GM12874 (cell line): Measurements from ENCODE around the gene SLC1A5.

ENCODE experiments used
- CTCF ChIP-seq: IDR thresholded peaks from 2 replicates; pipeline ENCODE4 v1.5.1; 2011; ENCODE audit warnings: low read depth, mild to moderate bottlenecking, control low read depth, low read length, moderate library complexity; ENCODE audit not compliant: insufficient read depth

The SLC1A5 gene

GRCh38 chr19:46812977-46813838 lies 24.8 kb upstream of the SLC1A5 start:
- no peak for TF ChIP-seq CTCF

GRCh38 chr19:46809534-46810272 lies 21.3 kb upstream of the SLC1A5 start:
- no peak for TF ChIP-seq CTCF

- TF ChIP-seq CTCF: no peak
Observed at GRCh38 chr19:46806656-46807055, 18.3 kb upstream of the SLC1A5 start.

GRCh38 chr19:46803555-46803954 lies 15.2 kb upstream of the SLC1A5 start:
- no peak for TF ChIP-seq CTCF

GRCh38 chr19:46802152-46802551 lies 13.8 kb upstream of the SLC1A5 start:
- no peak for TF ChIP-seq CTCF

- TF ChIP-seq CTCF: no peak
Observed at GRCh38 chr19:46798713-46799112, 10.3 kb upstream of the SLC1A5 start.

GRCh38 chr19:46797881-46798280 lies 9.5 kb upstream of the SLC1A5 start:
- TF ChIP-seq CTCF: no peak
